ENCODE measurements around the gene RXRA.

- TF ChIP-seq CTCF (IDR thresholded peaks at IDR 0.05) = no peak
- TF ChIP-seq EZH2 (IDR thresholded peaks at IDR 0.05; ENCODE audit: borderline replicate concordance, insufficient read depth, low read depth, low read length, poor library complexity, severe bottlenecking) = no peak
These were observed 34.8 kb upstream of the RXRA start for GRCh38 chr9:134291452-134291881.
